Activated T-cell treated with anti-CD3 and anti-CD28 coated beads for 48 hours (primary cell): ENCODE results near the gene PHLDA3.
"Not testable (repeated sequence)": the region's sequence is repeated elsewhere in the genome, so short reads cannot be mapped to it uniquely, and the experiment has no call there.

Experiments used
- DNase-seq: peaks from one replicate; pipeline ENCODE4 v3.0.0-alpha.2; 2020; ENCODE audit warnings: low read depth

Gene PHLDA3

GRCh38 chr1:201486187-201486586 is 17.2 kb upstream of the PHLDA3 start:
- no peak for DNase-seq

GRCh38 chr1:201485184-201485774 is 16.3 kb upstream of the PHLDA3 start:
- DNase-seq, result no peak

- no peak for DNase-seq
Observed at GRCh38 chr1:201483373-201483949, 14.5 kb upstream of the PHLDA3 start.

GRCh38 chr1:201482755-201483154 is 13.8 kb upstream of the PHLDA3 start:
- no peak for DNase-seq

- DNase-seq, result peak; percentile 76
Observed at GRCh38 chr1:201481761-201482493, 12.9 kb upstream of the PHLDA3 start.

GRCh38 chr1:201481004-201481380 is 12.0 kb upstream of the PHLDA3 start:
- DNase-seq, result no peak

GRCh38 chr1:201480231-201481003 is 11.4 kb upstream of the PHLDA3 start:
- DNase-seq, result peak; percentile 62

- no peak for DNase-seq
Observed at GRCh38 chr1:201479201-201479730, 10.3 kb upstream of the PHLDA3 start.

GRCh38 chr1:201478666-201479065 is 9.7 kb upstream of the PHLDA3 start:
- not testable (repeated sequence) for DNase-seq

GRCh38 chr1:201476670-201477344 is 7.8 kb upstream of the PHLDA3 start:
- no peak for DNase-seq

GRCh38 chr1:201475915-201476669 is 7.1 kb upstream of the PHLDA3 start:
- DNase-seq, result no peak

- DNase-seq, result no peak
Observed at GRCh38 chr1:201475130-201475529, 6.1 kb upstream of the PHLDA3 start.

GRCh38 chr1:201473296-201473695 is 4.3 kb upstream of the PHLDA3 start:
- DNase-seq, result no peak

- not testable (repeated sequence) for DNase-seq
Observed at GRCh38 chr1:201472321-201472720, 3.3 kb upstream of the PHLDA3 start.

- DNase-seq, result no peak
Observed at GRCh38 chr1:201471772-201472171, 2.8 kb upstream of the PHLDA3 start.

GRCh38 chr1:201470581-201470980 is 1.6 kb upstream of the PHLDA3 start:
- no peak for DNase-seq

- no peak for DNase-seq
Observed at GRCh38 chr1:201469645-201470074, 672 bp upstream of the PHLDA3 start.

- peak; percentile 18 for DNase-seq
Observed at GRCh38 chr1:201468501-201468843, 516 bp downstream of the PHLDA3 start.

- no peak for DNase-seq
Observed at GRCh38 chr1:201466492-201466891, 2.5 kb downstream of the PHLDA3 start.

- no peak for DNase-seq
Observed at GRCh38 chr1:201465698-201466290, 3.2 kb downstream of the PHLDA3 start.

- DNase-seq, result no peak
Observed at GRCh38 chr1:201463071-201463552, 5.9 kb downstream of the PHLDA3 start.
